Middle frontal gyrus (tissue), 1 donor: ENCODE data around the gene DUSP3.

Experiments
- DNase-seq: peaks from one replicate; pipeline ENCODE4 v3.0.0-alpha.2; 2015; ENCODE audit warnings: low spot score; ENCODE audit errors: extremely low spot score

DUSP3 gene

GRCh38 chr17:43778337-43779144 is at the start of gene DUSP3:
TSS of gene DUSP3 (minus strand) at chr17:43778977. CDS start at chr17:43778924, 53 bp downstream.
- DNase-seq: peak; percentile 76

GRCh38 chr17:43827596-43827995 is 48.8 kb upstream of the DUSP3 start:
- no peak for DNase-seq

GRCh38 chr17:43826206-43826605 is 47.4 kb upstream of the DUSP3 start:
- DNase-seq: no peak

- DNase-seq: no peak
Measured at GRCh38 chr17:43825567-43825966, 46.8 kb upstream of the DUSP3 start.

GRCh38 chr17:43823350-43824084 is 44.7 kb upstream of the DUSP3 start:
- no peak for DNase-seq

GRCh38 chr17:43822570-43823190 is 43.9 kb upstream of the DUSP3 start:
- DNase-seq: no peak

- DNase-seq: no peak
Measured at GRCh38 chr17:43820759-43821158, 42.0 kb upstream of the DUSP3 start.

GRCh38 chr17:43818966-43819365 is 40.2 kb upstream of the DUSP3 start:
- DNase-seq: no peak

GRCh38 chr17:43817826-43818225 is 39.0 kb upstream of the DUSP3 start:
- DNase-seq: no peak

GRCh38 chr17:43816336-43817320 is 37.9 kb upstream of the DUSP3 start:
- DNase-seq: no peak

- DNase-seq: no peak
Measured at GRCh38 chr17:43814714-43815113, 35.9 kb upstream of the DUSP3 start.

GRCh38 chr17:43814026-43814425 is 35.2 kb upstream of the DUSP3 start:
- no peak for DNase-seq

- no peak for DNase-seq
Measured at GRCh38 chr17:43813386-43813785, 34.6 kb upstream of the DUSP3 start.

GRCh38 chr17:43812396-43813265 is 33.9 kb upstream of the DUSP3 start:
- no peak for DNase-seq

GRCh38 chr17:43810823-43811222 is 32.0 kb upstream of the DUSP3 start:
- no peak for DNase-seq

GRCh38 chr17:43810226-43810715 is 31.5 kb upstream of the DUSP3 start:
- DNase-seq: no peak

GRCh38 chr17:43809121-43809520 is 30.3 kb upstream of the DUSP3 start:
- no peak for DNase-seq

GRCh38 chr17:43808076-43808475 is 29.3 kb upstream of the DUSP3 start:
- no peak for DNase-seq

GRCh38 chr17:43805117-43805516 is 26.3 kb upstream of the DUSP3 start:
- DNase-seq: no peak

- DNase-seq: no peak
Measured at GRCh38 chr17:43803758-43804157, 25.0 kb upstream of the DUSP3 start.
